ENCODE measurements around the gene FMO3.

DNA sequence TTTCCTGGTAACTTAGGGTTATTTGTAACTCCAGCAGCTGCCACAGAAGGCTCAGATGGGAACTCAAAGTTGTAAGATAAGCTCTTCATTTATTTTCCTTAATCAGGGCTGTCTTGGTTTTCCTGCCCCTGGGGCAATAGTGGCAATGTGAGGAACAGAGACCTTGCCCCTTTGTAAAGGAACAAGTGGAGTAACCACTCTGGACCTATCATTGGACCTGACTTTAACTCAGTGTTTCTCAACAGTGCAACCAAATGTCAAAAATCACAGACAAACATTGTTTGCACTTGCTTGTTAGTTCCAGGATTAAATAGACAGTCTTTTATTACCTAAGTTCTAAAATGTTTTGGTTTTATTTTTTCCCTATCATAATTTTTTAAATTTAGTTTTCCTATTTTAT, 2.8 kb upstream of the FMO3 start:
- TF ChIP-seq, protein P1, sequence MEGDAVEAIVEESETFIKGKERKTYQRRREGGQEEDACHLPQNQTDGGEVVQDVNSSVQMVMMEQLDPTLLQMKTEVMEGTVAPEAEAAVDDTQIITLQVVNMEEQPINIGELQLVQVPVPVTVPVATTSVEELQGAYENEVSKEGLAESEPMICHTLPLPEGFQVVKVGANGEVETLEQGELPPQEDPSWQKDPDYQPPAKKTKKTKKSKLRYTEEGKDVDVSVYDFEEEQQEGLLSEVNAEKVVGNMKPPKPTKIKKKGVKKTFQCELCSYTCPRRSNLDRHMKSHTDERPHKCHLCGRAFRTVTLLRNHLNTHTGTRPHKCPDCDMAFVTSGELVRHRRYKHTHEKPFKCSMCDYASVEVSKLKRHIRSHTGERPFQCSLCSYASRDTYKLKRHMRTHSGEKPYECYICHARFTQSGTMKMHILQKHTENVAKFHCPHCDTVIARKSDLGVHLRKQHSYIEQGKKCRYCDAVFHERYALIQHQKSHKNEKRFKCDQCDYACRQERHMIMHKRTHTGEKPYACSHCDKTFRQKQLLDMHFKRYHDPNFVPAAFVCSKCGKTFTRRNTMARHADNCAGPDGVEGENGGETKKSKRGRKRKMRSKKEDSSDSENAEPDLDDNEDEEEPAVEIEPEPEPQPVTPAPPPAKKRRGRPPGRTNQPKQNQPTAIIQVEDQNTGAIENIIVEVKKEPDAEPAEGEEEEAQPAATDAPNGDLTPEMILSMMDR (IDR thresholded peaks at IDR 0.05): no peak
- no peak for TF ChIP-seq POLR2A (IDR thresholded peaks at IDR 0.05)
